SK-N-SH treated with all-trans-retinoic acid at 6 μM for 48 hours (cell line): ENCODE data around the gene SHC1.

Experiments used
- CREB5 ChIP-seq: fragments of 250-450 bp; sonication (Bioruptor Pico); IDR thresholded peaks from 2 replicates; pipeline ENCODE4 v1.5.1; 2020; ENCODE audit warnings: low read depth, mild to moderate bottlenecking, moderate library complexity
- ZC3H10 ChIP-seq: fragments of 250-450 bp; sonication (Bioruptor Pico); IDR thresholded peaks from 2 replicates; pipeline ENCODE4 v1.5.1; 2021; ENCODE audit warnings: mild to moderate bottlenecking, moderate library complexity

- TF ChIP-seq ZC3H10 (CRISPR knock-in tag), result no peak
- no peak for TF ChIP-seq CREB5 (CRISPR knock-in tag)
Observed at GRCh38 chr1:154998201-154998780, 27.7 kb upstream of the SHC1 start.
